CD4-positive, alpha-beta T cell treated with Interleukin-6 at 100 ng/mL for 8 hours (primary cell): ENCODE measurements around the gene CASK.
"Not testable (repeated sequence)": the region's sequence is repeated elsewhere in the genome, so short reads cannot be mapped to it uniquely, and the experiment has no call there.

ENCODE experiments used
- DNase-seq: peaks from one replicate; pipeline ENCODE4 v3.0.0-alpha.2; 2020; ENCODE audit warnings: mixed read lengths, low spot score

The CASK gene

GRCh38 chrX:41732260-41732659 lies 191.1 kb downstream of the CASK start:
- no peak for DNase-seq

- DNase-seq, result no peak
Observed at GRCh38 chrX:41730081-41730480, 193.3 kb downstream of the CASK start.

GRCh38 chrX:41728125-41728524 lies 195.2 kb downstream of the CASK start:
- no peak for DNase-seq

GRCh38 chrX:41723826-41724225 lies 199.5 kb downstream of the CASK start, which contains the start of gene GPR82:
Gene GPR82, plus strand, starts transcription at chrX:41724181. Its CDS starts 2,846 bp downstream, at chrX:41727027.
- DNase-seq, result no peak

- DNase-seq, result no peak
Observed at GRCh38 chrX:41722816-41723618, 200.3 kb downstream of the CASK start.

- DNase-seq, result no peak
Observed at GRCh38 chrX:41722214-41722613, 201.1 kb downstream of the CASK start.

GRCh38 chrX:41721590-41721989 lies 201.8 kb downstream of the CASK start:
- no peak for DNase-seq

GRCh38 chrX:41720125-41720779 lies 203.1 kb downstream of the CASK start:
- DNase-seq, result peak; percentile 27

GRCh38 chrX:41719610-41720009 lies 203.7 kb downstream of the CASK start:
- not testable (repeated sequence) for DNase-seq

GRCh38 chrX:41718481-41719235 lies 204.7 kb downstream of the CASK start:
- DNase-seq, result no peak

- no peak for DNase-seq
Observed at GRCh38 chrX:41716767-41717473, 206.4 kb downstream of the CASK start.

- DNase-seq, result no peak
Observed at GRCh38 chrX:41716222-41716621, 207.1 kb downstream of the CASK start.

- no peak for DNase-seq
Observed at GRCh38 chrX:41711021-41711667, 212.2 kb downstream of the CASK start.

GRCh38 chrX:41708486-41708885 lies 214.9 kb downstream of the CASK start:
- DNase-seq, result no peak

GRCh38 chrX:41707218-41707617 lies 216.1 kb downstream of the CASK start:
- no peak for DNase-seq

GRCh38 chrX:41705680-41706374 lies 217.5 kb downstream of the CASK start:
- DNase-seq, result no peak

GRCh38 chrX:41705042-41705441 lies 218.3 kb downstream of the CASK start:
- DNase-seq, result no peak

- no peak for DNase-seq
Observed at GRCh38 chrX:41703574-41704029, 219.8 kb downstream of the CASK start.

GRCh38 chrX:41695426-41695825 lies 227.9 kb downstream of the CASK start:
- no peak for DNase-seq

- no peak for DNase-seq
Observed at GRCh38 chrX:41693024-41693423, 230.3 kb downstream of the CASK start.
